ENCODE measurements around the gene LSM3.
A peak's percentile ranks its signal among the peaks of the same experiment; 100 is the strongest.

Gene LSM3

DNA sequence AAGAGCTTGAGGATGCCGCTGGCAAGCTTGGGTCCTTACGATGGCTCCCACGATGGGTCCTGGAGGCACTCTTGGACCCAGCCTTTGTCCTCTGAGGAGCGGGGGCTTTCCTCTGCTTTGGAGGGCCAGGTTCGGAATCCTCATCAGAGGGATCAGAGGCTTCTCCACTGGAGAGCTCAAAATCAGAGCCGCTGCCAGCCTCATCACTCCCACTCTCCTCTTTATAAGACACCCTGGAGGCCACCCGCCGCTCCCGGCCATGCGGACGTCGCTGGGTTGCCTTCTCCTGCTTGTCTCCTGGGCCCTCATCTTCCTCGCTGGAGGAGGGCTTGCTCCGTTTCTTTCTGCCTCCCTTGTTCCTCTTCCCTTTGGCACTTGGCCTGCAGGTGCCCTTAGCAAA lies 20.2 kb upstream of the LSM3 start:
- no peak for DNase-seq

DNA sequence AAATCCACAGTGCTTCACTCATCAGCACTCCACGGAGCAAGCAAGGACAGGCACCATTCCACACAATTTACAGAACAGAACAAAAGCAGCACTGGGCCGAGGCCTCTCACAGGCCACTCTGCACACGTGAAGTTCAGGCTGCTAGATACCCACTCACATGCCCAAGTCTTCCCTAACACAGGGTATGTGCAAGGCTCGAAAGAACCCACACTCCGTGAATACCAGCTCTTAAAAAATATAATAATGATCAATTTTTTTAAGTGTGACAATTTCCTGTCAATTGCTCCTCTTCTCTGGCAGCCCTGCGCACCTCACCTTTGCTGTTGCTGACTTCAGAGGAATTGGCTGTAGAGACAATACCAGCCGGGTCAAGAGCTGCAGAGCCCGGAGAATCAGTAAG lies 19.2 kb upstream of the LSM3 start:
- DNase-seq: no peak

DNA sequence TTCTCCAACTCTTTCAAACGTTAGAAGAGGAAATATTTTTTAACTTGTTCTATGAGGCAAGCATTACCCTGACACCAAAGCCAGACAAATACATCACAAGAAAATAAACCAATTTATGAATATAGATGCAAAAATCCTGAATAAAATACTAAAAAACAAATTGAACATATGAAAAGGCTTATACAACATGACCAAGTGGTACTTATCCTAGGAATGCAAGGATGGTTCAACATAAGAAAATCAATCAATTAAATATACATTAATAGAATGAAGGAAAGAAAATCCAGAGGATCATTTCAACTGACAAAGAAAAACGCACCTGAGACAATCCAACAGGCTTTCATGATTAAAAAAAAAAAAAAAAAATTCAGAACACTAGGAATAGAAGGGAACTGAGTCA lies 17.3 kb upstream of the LSM3 start:
- DNase-seq: no peak

DNA sequence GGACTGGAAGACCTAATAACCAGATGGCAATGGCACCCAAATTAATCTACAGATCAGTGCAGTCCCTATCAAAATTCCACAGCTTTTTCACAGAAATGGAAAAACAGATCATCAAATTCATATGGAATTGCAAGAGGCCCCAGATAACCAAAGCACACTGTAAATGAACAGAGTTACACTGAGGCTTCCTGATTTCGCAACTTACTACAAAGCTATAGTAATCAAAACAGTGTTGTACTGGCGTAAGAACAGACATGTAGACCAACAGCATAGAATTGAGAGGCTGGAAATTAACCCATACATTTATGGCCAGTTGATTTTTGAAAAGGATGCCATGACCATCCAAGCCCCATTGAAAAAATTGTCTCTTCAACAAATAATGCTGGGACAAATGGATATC lies 16.4 kb upstream of the LSM3 start:
- DNase-seq: peak; percentile 24

DNA sequence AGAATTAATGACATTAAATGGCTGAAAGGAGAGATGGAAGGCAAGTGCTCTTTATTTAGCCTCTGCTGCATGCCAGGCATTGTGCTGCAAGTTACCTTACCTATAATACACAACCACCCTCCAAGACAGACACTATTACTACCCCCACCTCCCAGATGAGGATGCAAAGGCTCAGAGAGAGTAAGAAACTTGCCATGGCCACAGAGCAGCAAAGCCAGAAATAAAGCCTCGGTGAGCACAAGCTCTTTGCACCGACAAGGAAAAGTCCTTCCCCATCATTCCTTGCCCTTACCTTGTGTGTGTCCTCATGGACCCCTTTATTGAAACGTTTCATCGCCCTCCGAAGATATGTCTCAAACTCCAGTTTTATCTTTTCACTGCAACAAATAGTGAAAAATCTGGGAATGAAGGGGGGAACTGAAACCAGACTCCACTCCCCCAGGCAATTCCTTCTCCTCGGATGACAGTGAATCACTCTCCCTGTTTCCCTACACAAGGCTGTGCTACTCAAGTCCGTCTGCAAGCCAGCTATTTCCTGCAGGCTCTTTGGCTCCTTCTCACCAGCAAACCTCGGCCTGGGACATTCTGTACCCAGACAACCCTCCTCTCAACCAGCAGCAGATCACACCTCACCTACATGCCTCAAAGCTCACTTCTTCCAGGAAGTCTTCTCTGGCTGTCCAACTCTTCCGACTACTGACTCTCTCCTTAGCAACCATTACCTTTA lies 11.6 kb upstream of the LSM3 start:
- no peak for DNase-seq

DNA sequence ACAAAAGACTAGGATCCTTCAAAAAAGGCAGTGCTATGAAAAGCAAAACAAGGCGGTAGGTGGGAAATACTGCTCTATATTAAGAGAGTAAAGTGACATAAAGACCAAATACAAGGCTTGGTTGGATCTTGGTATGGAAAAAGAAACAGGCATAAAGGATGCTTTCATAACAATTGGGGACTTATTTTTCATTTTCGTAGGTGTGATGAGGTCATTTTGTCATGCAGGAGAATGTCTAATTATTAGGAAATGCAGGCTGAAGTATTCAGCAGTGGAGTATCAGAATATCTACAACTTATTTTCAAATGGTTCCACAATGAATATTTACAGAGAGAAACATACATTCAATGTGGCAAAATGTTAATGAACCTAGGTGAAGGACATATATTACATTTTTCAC lies 9.2 kb upstream of the LSM3 start:
- no peak for DNase-seq

DNA sequence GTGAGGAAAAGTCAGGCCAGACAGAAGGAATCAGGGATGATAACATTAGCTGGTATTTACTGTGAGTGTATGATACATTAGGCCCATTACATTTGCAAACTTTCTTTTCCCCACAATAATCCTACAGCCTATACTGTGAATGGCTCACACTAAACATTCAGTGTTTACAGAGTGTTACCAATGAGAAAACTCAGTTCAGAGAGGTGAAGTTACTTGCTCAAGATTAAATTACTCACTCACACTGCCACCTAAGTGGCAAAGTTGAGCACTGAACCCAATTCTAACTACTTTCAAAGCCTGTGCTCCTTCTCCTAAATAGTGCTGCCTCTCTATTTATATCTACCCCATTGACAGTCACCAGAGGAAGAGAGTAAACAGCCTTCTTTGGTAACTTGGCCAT lies 8.7 kb upstream of the LSM3 start:
- DNase-seq: no peak

DNA sequence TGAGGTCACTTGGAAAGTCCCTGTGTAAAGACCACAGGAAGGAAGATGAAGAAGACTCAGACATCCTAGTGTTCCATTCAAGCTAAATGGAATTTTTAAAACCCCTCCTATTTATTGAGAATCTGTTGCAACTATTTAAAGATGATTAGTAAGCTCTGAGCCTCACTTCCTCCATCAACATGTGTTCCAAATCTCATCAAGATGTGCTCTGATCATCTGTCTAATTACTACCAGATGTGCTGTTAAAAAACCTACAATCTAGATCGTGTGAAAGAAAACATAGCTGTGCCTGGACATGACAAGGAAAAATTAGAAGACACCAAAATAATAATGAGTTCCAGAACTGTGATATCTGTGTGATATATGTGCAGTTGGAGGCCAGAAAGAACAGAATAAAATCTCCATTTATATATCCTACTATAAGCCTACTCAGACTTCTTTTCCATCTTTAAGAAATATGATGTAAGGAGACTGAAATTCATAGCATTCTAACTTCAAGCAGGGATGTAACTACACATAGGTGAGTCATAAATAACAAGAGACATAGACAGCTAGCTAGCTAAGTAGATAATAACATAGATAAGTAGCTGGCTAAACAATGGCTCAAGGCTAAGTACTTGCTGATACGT lies 8.0 kb upstream of the LSM3 start:
- DNase-seq: no peak

DNA sequence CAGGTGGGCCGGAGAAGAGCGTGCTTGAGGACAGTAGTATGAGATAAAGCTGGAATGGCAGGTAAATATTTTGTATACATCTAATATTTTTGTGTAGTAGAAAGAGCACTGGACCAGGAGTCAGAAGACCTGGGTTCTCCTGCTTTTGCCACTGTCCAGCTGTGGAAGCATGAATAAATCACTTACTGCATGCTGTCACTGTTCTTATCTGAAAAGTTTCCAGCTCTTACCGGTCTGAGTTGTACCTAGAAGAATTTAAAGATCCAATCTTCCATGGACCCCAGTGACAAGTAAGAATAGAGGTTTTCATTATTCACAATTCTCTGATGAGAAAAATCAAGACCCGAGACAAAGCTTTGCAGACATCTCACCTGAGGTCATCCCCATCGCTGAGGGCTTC lies 6.1 kb upstream of the LSM3 start:
- no peak for DNase-seq

DNA sequence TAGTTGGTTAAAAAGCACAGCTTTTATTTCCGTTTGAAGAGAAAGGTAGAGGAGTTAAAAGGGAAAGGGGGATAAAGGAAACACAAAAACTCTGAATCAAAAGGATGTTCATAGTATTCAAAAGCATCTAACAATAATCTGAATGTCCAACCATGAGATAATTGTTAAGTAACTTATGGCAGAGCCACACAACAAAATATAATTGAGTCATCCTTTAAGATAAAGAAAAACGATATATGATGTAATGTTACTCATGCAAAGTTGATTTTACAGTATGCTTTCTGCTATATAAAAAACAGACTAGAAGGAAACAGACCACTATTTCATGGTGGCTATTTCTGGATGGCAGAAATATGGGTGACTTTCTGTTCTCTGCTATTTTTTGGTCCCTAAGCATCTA lies 4.1 kb upstream of the LSM3 start:
- no peak for DNase-seq

DNA sequence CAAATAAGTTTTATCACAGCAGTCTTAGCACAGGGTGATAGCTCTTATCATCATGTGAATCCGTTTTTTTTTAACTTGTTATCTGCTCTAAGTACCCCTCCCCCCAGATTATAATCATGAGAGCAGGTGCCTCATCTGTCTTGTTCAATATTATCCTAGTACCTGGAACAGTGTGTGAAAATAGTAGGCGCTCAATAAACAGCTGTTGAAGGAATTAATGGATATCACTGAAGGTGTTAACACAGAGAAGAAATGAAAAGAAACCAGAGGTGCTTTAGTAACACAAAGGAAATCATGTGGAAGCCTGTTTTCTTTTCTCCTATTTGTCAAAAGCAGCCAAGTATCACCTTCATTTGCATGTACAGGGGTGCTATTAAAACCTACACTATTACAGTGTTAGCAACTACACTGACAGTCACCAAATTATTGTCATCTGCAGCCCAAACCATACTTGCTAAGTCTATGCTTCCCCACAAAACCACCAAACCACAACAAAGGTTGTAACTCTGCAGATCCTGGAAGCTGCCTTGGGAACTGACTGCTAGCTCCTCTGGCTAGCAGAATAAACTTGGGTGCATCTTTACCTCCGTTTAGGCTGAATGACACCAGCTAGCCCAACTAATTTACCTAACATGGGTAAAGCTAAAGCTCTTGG lies 3.1 kb upstream of the LSM3 start:
- DNase-seq: peak; percentile 86

DNA sequence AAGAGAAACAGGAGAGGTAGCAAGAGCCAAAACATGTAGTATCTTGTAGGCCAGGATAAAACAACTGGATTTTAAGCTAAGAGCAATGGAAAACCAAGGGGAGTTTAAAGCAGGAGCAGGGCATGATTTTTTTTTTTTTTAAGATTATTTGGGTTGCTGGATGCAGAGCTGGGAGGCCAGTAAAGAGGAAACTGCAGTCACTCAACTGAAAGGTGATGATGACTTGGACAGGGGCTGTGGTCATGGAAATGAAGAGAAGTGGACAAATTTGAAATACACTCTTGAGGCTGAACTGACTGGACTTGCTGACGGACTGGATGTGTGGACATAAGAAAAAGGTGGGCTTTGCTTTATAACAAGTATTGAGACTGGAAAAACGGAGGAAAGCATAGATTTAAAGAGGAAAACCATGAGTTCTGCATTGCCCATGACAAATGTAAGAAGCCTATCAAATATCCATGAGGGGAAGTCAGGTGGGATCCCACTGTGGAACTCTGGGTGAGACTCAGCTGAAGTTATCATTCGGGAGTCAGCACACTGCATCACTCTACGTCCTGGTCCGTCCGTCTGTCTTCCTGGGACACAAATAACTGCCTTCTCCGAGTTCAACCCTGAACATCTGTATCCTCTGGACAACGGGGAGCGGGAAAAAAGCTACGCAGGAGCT lies 904 bp upstream of the LSM3 start:
- DNase-seq: peak; percentile 18

DNA sequence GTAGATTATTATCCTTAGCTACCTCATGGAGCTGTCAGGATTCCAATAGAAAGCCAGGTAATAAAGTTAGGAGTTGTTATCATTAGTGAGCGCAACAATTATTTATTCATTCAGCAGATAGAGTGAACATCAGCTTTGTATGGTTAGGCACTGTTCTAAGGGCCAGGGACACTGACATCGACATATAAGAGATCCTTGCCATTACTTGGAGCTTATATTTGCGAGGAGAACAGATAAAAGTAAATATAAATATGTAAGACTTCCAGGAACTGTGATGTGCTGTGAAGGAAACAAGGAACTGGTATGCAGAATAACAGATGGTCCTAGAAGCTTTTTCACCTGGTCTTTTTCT lies 473 bp downstream of the LSM3 start:
- no peak for DNase-seq

DNA sequence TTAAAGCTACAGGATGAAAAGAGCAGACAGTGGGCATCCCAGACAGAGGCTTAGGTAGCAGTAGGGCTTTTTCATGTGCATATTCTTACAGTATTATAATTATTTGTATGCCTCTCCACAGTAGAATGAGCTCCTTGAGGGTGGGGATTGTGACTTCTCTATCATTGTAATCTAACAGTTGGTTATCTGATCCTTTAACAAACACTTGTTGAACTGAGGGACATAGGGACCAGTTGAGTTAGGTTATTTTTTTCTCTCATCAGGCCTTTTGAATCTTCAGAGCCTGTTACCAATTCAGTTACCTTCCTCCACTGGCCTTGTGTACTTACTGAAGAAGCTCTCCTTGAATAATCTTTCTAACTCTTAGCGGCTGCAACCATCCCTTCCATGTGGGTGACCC lies 1.2 kb downstream of the LSM3 start:
- no peak for DNase-seq

DNA sequence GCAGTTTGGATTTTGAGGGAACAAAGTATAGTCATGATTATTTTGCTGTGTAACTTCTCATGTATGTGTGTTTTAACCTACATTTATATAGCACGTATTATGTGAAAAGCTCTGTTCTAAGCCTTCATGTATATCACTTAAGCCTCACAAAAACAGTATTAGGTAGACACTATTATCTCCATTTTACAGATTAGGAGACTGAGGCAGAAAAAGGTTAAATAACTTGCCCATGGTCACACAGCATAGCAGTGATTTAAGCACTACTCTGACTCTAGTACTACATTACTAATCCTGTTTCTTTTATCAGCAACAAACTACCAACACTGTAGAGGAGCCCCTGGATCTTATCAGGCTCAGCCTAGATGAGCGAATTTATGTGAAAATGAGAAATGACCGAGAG lies 2.6 kb downstream of the LSM3 start:
- no peak for DNase-seq

DNA sequence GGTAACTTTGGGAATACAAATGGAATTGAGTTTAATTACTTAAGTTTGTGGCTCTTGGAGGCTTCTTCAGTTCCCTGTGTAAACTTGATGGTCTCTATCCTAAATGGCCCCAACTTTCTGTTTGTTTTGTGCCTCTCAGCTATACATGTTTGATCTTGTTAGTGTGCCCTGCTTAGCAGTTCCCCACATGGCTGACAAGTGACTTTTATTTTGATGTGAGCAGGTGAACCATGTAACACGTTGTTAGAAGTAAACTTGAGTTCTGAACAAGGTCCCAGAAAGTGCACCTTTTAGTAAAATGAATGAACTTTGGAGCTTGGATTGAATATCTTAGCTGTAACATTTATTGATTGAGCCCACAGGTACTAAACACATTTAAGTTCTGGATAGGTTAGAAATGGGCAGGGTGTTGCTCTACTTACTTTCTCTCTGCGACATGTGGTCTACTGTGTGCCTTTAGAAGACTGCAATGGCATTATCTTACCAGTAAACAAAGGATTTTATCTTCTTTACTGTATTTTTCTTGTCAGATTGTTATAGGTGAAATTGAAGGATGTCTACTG lies 4.5 kb downstream of the LSM3 start:
- no peak for DNase-seq

DNA sequence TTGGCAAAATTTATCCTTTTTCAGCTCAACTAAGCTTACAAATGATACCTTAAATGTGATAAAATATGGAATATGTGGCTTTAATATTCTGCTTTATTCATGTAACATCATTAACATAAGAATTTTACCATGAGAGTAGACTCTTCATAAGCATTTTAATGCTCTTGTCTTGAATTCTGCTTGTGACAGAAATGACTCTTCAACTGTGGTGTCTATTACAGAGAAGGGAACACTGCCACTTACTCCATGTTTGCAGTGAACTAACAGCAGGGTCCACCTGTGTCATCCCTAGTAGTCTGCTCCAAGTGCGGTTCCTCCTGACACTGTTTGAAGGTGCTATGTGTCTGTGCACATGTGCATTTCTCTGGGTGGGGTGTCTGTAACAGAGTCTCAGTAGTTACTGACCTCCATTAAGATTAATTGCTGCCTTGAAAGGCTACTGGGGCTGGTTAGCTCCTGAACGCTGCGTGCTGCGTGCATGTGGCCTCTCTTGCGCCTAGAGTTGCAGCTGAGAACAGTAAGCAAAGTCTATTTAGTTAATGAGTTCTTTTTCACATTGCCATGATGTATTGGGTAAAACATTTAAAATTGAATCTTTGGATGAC lies 8.3 kb downstream of the LSM3 start:
- DNase-seq: no peak

DNA sequence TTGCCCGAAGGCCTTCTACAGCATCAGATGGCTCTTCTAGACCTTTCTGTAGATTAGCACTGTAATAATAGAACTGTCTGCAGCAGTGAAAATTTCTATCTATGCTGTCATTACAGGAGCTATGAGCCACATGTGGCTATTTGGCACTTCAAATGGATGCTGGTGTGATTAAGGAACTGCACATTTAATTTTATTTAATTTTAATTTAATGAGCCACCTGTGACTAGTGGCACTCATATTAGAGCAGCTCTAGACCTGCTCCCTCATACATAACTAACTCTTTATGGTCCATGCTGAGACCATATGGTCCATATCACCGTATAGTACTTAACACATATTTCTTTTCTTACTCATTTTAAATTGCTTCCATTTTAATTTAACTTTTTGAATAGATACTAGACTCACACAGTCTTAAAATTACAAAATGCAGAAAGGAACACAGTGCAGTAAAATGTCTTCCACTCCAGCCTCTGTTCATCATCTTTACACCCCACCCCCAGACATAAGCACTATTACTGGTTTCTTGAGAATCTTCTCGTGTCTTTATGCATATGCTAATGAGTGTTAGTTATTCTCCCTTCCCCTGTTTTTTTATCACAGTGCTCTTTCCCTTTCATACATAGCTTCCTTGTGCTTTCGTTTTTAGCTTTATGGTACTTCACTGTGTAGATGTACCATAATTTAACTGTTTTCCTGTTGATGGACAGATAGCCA lies 9.6 kb downstream of the LSM3 start:
- no peak for DNase-seq

DNA sequence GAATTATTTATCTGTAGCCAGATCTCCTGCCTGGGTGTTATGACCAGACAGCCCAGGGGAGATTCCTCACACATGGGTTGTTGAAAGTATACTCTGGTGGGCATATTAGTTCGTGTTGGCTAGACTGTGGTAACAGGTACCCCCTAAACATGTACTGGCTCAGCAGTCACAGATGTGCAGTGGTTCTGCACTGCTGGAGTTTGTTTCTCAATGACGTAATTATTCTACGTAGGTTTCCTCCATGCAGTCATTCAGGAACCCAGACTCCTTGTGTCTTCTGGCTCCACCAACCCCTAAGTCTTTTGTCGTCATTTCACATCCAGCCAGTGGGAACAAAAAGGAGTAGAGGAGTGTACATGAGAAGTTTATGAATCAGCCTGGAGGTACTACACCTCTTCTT lies 16.2 kb downstream of the LSM3 start:
- no peak for DNase-seq

DNA sequence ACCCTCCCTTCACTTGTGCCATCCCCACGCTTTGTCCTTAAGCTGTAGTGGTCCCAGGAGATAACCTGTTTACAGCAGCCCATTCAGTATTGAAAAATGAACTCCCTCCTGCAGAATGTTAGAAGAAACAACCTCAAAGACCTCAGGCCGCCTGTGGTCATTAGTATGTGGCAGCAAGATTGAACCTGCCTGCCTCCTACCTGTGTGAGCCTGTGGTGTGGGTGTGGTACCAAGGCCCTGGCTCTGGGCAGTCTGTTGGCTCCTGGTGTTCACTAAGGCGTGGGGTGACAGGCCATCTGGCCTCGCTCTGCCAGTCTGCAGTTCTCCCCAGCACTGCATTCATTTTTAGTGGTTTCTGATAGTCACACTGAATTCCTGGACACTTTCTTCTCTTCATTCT lies 21.0 kb downstream of the LSM3 start:
- no peak for DNase-seq

DNA sequence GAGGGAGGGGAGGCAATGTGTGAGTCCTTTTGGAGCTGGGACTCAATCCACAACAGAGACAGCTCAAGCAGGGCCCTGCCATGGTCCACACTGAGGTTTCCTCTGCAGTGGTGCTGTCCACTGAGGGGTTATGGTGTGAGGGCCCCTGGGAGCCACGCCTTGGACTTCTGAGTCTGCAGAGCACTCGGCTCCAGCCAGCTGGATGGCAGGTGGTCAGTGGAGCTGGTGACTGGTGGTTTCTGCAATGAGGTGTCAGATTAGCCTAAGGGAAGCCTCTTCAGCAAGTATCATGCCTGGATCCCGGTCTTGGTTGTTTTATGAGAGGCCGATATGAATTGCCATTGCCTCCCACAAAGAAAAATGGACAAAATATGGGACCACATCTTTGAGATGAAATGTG lies 21.7 kb downstream of the LSM3 start:
- DNase-seq: no peak

DNA sequence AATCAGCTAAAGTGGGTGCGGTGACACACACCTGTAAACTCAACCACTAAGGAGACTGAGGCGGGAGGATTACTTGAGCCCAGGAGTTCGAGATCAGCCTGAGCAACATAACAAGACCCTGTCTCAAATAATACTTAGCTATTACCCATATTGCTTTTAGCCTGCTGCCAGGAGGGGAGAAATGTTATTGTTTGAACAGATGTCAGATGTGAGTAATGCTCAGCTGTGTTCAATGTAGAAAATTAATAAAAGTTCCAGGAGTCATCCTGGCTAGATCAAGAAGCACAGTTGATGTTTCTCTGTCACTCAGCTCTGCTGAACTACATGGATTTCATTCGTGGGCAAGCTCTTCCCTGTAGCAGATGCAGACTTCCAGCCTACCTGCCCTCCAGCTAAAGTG lies 22.2 kb downstream of the LSM3 start:
- DNase-seq: no peak
